ENCODE data around the gene RHOT2. TPM values are rescaled to one million over a fixed set of nuclear protein-coding genes. Genes with fewer than 3 reads are reported as not detected.

The RHOT2 gene
- total and polyA plus RNA-seq, 12 donors: 34.7 to 462 (median 89.2) TPM

GRCh38 chr16:649631-650030 lies 18.3 kb upstream of the RHOT2 start:
- intact Hi-C loops (cut with DNase I): no loop called here
- Histone ChIP-seq H3K4me3 (peak overlapping the region in 2 of 4 donors; percentile 33 to 64), H3K27ac (peak overlapping the region in 3 of 5 donors; percentile 68 to 95 (median 92)), H3K4me1 (replicated peaks in 1 of 2) (peaks cover 61 to 67% of the 10 kb centered on the region in 2 donors), H3K27me3 (no peaks in the 10 kb centered on the region), H3K36me3 (replicated peaks in 1 of 2) (no peaks in the 10 kb centered on the region), H3K9me3 (replicated peaks in 1 of 3) (no peaks in the 10 kb centered on the region)
- no peak for DNase-seq
- 2 to 17% (median 4%) methylated on average over 8 to 44 of the region's 44 CpGs; no CpG with 5 or more reads in 1 of the 4 donors for WGBS, 4 donors
- TF ChIP-seq POLR2A (IDR thresholded peaks at IDR 0.05) (no peak), CTCF (IDR thresholded peaks at IDR 0.05) (no peak)

- no peak for TF ChIP-seq CTCF (IDR thresholded peaks at IDR 0.05)
- TF ChIP-seq POLR2A (IDR thresholded peaks at IDR 0.05): peak; percentile 33 to 81
- Histone ChIP-seq H3K27me3 (no peaks in the 10 kb centered on the region), H3K27ac (peak overlapping the region; percentile 69 to 93 (median 74)), H3K36me3 (replicated peaks in 1 of 2) (peaks cover 0 to 5% of the 10 kb centered on the region in 2 donors), H3K9me3 (replicated peaks in 1 of 3) (no peaks in the 10 kb centered on the region), H3K4me1 (replicated peaks in 1 of 2) (peaks cover 40 to 45% of the 10 kb centered on the region in 2 donors), H3K4me3 (no peak overlapping the region)
- 47 to 74% (median 56%) methylated on average over 2 to 22 of the region's 22 CpGs for WGBS, 4 donors
- intact Hi-C loops (cut with DNase I): no loop called here
- peak; percentile 83 to 96 (median 93) for DNase-seq
Observed at GRCh38 chr16:651844-652243, 16.1 kb upstream of the RHOT2 start.

- 52 to 63% (median 57%) methylated on average over 2 to 28 of the region's 28 CpGs for WGBS, 4 donors
- Histone ChIP-seq H3K27ac (peak overlapping the region; percentile 69 to 93 (median 74)), H3K36me3 (replicated peaks in 1 of 2) (peaks cover 0 to 5% of the 10 kb centered on the region in 2 donors), H3K27me3 (no peaks in the 10 kb centered on the region), H3K9me3 (replicated peaks in 1 of 3) (no peaks in the 10 kb centered on the region), H3K4me3 (no peak overlapping the region), H3K4me1 (replicated peaks in 1 of 2) (peaks cover 32 to 37% of the 10 kb centered on the region in 2 donors)
- DNase-seq: peak; percentile 71 to 93 (median 89)
- TF ChIP-seq CTCF (IDR thresholded peaks at IDR 0.05) (no peak), POLR2A (IDR thresholded peaks at IDR 0.05) (peak in 1 of 2 donors; percentile 54)
- intact Hi-C loops (cut with DNase I): no loop called here
Observed at GRCh38 chr16:652454-653305, 15.3 kb upstream of the RHOT2 start.

GRCh38 chr16:654034-654433 lies 13.9 kb upstream of the RHOT2 start:
- Histone ChIP-seq H3K27me3 (no peaks in the 10 kb centered on the region), H3K4me3 (no peak overlapping the region), H3K9me3 (replicated peaks in 1 of 3) (no peaks in the 10 kb centered on the region), H3K36me3 (replicated peaks in 1 of 2) (peaks cover 0 to 9% of the 10 kb centered on the region in 2 donors), H3K27ac (no peak overlapping the region), H3K4me1 (replicated peaks in 1 of 2) (peaks cover 21 to 24% of the 10 kb centered on the region in 2 donors)
- DNase-seq: no peak
- 81 to 88% (median 86%) methylated on average over 12 of the region's 12 CpGs for WGBS, 4 donors
- intact Hi-C loops (cut with DNase I): no loop called here
- no peak for TF ChIP-seq POLR2A (IDR thresholded peaks at IDR 0.05)

All from adrenal gland (tissue), 12 donors.